IPS-20b (cell line): ENCODE data around the gene MFGE8.

Experiments used
- H3K27ac ChIP-seq: one replicate; pipeline ENCODE4 v1.5.1; 2013; ENCODE audit warnings: low read length
- H3K27me3 ChIP-seq: 2 replicates; pipeline ENCODE4 v1.6.1; 2013; ENCODE audit warnings: mild to moderate bottlenecking, low read length, inconsistent platforms; ENCODE audit not compliant: insufficient read depth
- H3K36me3 ChIP-seq: 2 replicates; pipeline ENCODE4 v1.6.1; 2013; ENCODE audit warnings: low read depth, mild to moderate bottlenecking, inconsistent platforms, low read length, moderate library complexity; ENCODE audit not compliant: insufficient read depth
- H3K4me1 ChIP-seq: 2 replicates; pipeline ENCODE4 v1.6.1; 2013; ENCODE audit warnings: mild to moderate bottlenecking, control low read depth, inconsistent platforms, low read length, moderate library complexity; ENCODE audit not compliant: insufficient read depth
- H3K4me3 ChIP-seq: 2 replicates; pipeline ENCODE4 v1.5.1; 2013; ENCODE audit warnings: mild to moderate bottlenecking, low read length, inconsistent platforms
- H3K9ac ChIP-seq: 2 replicates; pipeline ENCODE4 v1.6.1; 2013; ENCODE audit warnings: low read depth, mild to moderate bottlenecking, inconsistent platforms, low read length, moderate library complexity
- H3K9me3 ChIP-seq: 2 replicates; pipeline ENCODE4 v1.6.1; 2013; ENCODE audit warnings: mild to moderate bottlenecking, low read depth, low read length, inconsistent platforms; ENCODE audit not compliant: insufficient read depth

MFGE8 gene

DNA sequence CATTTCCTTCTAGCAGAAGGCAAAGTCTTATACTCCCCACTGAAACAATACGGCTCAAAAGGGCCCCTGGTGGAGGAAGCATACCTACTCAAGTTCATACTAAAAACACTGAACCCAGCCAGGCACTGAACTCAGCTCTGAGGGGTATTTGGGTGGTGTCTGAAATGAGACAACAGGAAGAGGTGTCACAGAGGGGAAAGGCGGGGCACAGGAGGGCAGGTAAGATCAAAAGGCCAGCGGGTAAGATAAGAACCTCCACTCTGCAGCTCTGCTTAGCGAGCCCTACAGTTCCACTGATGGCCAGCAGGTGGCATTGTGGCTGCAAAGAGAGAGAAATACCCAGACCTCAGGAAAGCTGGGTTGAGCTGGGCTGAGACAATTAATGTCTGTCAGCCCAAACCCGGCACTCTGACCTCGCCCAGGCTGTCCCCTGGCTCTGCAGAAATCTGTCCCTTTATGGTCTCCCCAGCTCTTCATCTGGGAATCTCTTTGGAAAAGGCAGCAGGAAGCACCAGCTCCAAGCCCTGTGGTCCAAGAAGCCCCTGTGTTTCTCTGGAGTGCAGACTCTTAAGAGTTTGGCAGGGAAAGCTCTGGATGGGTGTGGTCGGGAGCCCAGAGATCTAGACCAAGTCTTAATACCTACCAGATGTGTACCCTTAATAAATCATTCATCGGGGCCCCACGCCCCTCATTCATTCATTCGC lies 8.4 kb downstream of the MFGE8 start:
- Histone ChIP-seq H3K36me3 (peaks cover 100% of the 10 kb centered on the region), H3K27ac (no peak overlapping the region), H3K4me3 (no peak overlapping the region), H3K9me3 (no peaks in the 10 kb centered on the region), H3K27me3 (no peaks in the 10 kb centered on the region), H3K4me1 (peaks cover 4% of the 10 kb centered on the region; the same call in 1 of the 2 replicates), H3K9ac (no peak overlapping the region)

DNA sequence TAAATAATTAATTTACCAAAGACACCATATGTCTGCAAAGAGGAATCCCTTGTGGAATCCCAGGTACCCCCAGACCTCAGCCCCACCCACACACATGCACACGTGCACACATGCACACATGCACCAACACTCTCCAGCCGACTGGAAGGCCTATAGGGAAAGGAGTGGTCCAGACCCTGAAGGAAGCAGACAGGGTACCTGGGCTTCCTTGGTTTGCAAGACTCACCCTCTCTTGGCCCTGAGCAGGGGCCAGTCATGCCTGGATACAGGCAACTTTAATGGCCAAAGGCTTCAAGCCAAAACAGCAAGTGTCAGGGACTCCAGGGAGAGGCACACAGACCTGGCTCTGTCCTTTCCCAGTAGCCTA lies 8.9 kb downstream of the MFGE8 start:
- Histone ChIP-seq H3K9ac (no peak overlapping the region), H3K4me3 (no peak overlapping the region), H3K27me3 (no peaks in the 10 kb centered on the region), H3K4me1 (peaks cover under 1% of the 10 kb centered on the region; the same call in 1 of the 2 replicates), H3K36me3 (peaks cover 100% of the 10 kb centered on the region), H3K9me3 (no peaks in the 10 kb centered on the region), H3K27ac (no peak overlapping the region)

GRCh38 chr15:88902846-88903245 lies 10.3 kb downstream of the MFGE8 start:
- no peak overlapping the region for H3K27ac ChIP-seq

DNA sequence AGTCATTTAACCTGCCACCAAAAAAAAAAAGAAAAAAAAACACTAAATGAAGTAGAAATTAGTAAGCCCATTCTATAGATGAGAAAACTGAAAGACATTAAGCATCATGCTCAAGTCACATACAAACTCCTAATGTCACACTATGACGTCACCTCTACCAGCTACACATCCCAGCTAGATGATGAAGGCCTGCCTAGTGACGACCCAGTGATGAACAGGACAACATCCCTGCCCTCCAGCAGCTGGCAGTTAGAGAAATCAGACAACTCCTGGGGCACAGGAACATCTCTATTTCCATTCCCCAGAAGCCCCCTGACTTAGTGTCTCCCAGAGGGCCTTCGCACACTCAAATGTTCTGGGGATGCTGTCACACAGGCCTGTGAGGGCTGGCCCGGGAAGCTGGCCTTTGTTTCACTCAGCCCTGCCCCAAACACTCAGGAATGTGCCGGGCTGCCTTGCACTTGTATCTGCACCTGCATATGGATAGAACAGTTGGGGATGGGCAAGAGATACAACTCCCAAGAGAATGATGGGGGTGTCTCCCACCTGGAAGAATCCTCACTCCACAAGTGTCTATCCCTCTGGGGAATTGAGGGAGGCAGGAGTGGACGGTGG lies 10.9 kb downstream of the MFGE8 start:
- Histone ChIP-seq H3K36me3 (peaks cover 91% of the 10 kb centered on the region), H3K4me1 (peaks cover 3% of the 10 kb centered on the region; the same call in 1 of the 2 replicates), H3K4me3 (no peak overlapping the region), H3K9ac (no peak overlapping the region), H3K27ac (no peak overlapping the region), H3K27me3 (no peaks in the 10 kb centered on the region), H3K9me3 (no peaks in the 10 kb centered on the region)

More at GRCh38 chr15:88902846-88903245, 10.3 kb downstream of the MFGE8 start:
- Histone ChIP-seq H3K4me1 (no peaks in the 10 kb centered on the region; the same call in 1 of the 2 replicates), H3K9ac (no peak overlapping the region), H3K4me3 (no peak overlapping the region), H3K36me3 (peaks cover 96% of the 10 kb centered on the region), H3K9me3 (no peaks in the 10 kb centered on the region), H3K27me3 (no peaks in the 10 kb centered on the region)

DNA sequence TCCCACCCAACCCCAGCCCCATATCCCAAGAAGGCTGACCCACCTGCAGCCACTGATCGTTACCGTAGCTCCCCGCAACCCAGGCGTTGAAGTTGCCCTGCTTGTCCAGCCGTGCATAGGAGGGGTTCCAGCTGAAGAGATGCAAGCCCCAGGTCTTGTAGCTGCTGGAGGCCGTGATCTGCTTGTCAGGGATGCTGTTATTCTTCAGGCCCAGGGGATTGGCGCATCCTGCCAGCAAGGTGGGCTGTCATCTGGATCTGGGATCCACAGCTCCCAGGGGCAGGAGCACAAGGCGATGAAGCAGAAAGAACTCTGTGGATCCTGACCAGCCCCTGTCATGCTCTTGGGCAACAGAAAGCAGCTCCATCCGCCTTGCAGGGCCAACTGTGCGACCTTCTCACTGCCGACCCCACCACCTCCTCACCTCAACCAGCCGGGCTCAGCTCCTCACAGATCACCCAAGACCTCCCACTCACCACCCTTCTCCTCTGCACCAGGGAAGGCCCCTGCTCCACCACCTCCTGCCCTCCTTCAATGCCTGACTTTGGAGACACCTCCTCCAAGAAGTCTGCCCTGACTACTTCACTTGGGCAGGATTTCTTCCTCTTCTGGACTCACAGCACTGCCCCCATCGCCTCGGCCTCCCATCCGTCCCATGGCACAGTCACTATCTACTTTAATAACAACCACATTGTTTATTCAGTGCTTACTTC lies 11.5 kb downstream of the MFGE8 start:
- H3K9me3 ChIP-seq: no peaks in the 10 kb centered on the region
- H3K27me3 ChIP-seq: no peaks in the 10 kb centered on the region
- peaks cover 9% of the 10 kb centered on the region; the same call in 1 of the 2 replicates for H3K4me1 ChIP-seq
- H3K4me3 ChIP-seq: no peak overlapping the region
- no peak overlapping the region for H3K27ac ChIP-seq
- H3K36me3 ChIP-seq: peaks cover 84% of the 10 kb centered on the region
- no peak overlapping the region for H3K9ac ChIP-seq

- Histone ChIP-seq H3K27me3 (no peaks in the 10 kb centered on the region), H3K9ac (no peak overlapping the region), H3K4me1 (peaks cover 14% of the 10 kb centered on the region; the same call in 1 of the 2 replicates), H3K27ac (no peak overlapping the region), H3K36me3 (peaks cover 78% of the 10 kb centered on the region), H3K9me3 (no peaks in the 10 kb centered on the region), H3K4me3 (no peak overlapping the region)
Observed at GRCh38 chr15:88900982-88901418, 12.2 kb downstream of the MFGE8 start.

- H3K4me1 ChIP-seq: peaks cover 14% of the 10 kb centered on the region; the same call in 1 of the 2 replicates
- H3K27ac ChIP-seq: no peak overlapping the region
- no peaks in the 10 kb centered on the region for H3K9me3 ChIP-seq
- H3K9ac ChIP-seq: no peak overlapping the region
- H3K36me3 ChIP-seq: peaks cover 72% of the 10 kb centered on the region
- H3K27me3 ChIP-seq: peaks cover 4% of the 10 kb centered on the region
- H3K4me3 ChIP-seq: no peak overlapping the region
Observed at GRCh38 chr15:88900309-88900981, 12.7 kb downstream of the MFGE8 start.

DNA sequence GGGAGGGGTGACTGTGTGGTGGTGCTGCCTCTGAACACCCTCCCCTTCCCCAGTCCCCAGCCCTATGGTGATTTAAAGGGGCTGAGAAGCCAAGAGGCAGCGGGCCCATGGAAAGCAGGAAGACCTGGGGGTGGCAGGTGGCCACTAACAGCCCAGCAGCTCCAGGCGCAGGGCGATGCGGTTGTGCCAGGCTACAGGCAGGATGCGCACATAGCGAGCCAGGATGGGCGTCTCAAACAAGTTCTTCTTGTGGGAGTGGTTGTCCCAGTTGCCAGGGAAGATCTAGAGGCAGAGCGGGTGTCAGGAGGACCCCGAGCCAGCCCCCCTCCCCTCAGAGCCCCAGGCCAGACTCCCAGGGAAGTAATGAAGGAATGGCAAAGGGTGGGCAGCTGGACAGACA lies 13.9 kb downstream of the MFGE8 start:
- peaks cover 60% of the 10 kb centered on the region for H3K36me3 ChIP-seq
- H3K27me3 ChIP-seq: peaks cover 15% of the 10 kb centered on the region
- H3K4me3 ChIP-seq: no peak overlapping the region
- H3K27ac ChIP-seq: no peak overlapping the region
- no peak overlapping the region for H3K9ac ChIP-seq
- H3K4me1 ChIP-seq: peaks cover 14% of the 10 kb centered on the region; the same call in 1 of the 2 replicates
- no peaks in the 10 kb centered on the region for H3K9me3 ChIP-seq

GRCh38 chr15:88898736-88899135 lies 14.4 kb downstream of the MFGE8 start:
- Histone ChIP-seq H3K4me3 (no peak overlapping the region), H3K27ac (no peak overlapping the region), H3K36me3 (peaks cover 55% of the 10 kb centered on the region), H3K9me3 (no peaks in the 10 kb centered on the region), H3K4me1 (peaks cover 16% of the 10 kb centered on the region; the same call in 1 of the 2 replicates), H3K9ac (no peak overlapping the region), H3K27me3 (peaks cover 18% of the 10 kb centered on the region)

DNA sequence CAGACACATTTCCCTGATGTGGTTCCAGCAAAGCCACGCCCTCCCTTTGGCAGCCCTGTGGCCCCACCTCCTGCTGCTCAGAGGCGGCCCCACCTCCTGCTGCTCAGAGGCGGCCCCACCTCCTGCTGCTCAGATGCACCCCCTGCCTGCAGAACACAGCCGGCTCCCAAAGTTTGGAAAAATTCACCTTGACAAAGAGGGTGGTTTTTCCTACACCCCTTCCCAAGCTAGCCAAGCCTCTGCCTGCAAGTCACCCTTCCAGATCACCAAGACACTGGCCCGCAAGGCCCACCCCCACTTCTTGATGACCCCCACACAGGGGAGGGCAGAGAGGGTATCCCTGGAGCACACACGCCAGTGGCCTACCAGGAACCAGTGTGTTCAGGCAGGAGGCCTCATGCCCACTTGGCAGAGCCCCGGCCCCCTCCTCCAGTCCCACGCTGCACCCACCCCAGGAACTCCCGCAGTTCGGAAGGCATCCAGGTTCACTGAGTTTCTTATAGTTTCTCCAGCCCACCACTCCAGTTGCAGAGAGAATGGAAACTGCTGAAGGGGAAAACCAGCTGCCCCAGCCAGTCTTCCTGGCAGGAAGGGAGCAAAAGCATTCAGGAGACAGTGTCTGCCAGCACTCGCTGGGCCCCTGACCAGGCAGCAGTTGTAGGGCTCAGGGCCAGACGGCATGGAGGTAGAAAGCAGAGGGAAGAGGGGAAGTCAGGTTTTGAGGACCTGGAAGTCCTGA lies 15.6 kb downstream of the MFGE8 start:
- H3K4me1 ChIP-seq: peaks cover 16% of the 10 kb centered on the region; the same call in 1 of the 2 replicates
- no peak overlapping the region for H3K4me3 ChIP-seq
- no peak overlapping the region for H3K9ac ChIP-seq
- H3K9me3 ChIP-seq: no peaks in the 10 kb centered on the region
- H3K27me3 ChIP-seq: peaks cover 18% of the 10 kb centered on the region
- H3K36me3 ChIP-seq: peaks cover 44% of the 10 kb centered on the region
- H3K27ac ChIP-seq: no peak overlapping the region

DNA sequence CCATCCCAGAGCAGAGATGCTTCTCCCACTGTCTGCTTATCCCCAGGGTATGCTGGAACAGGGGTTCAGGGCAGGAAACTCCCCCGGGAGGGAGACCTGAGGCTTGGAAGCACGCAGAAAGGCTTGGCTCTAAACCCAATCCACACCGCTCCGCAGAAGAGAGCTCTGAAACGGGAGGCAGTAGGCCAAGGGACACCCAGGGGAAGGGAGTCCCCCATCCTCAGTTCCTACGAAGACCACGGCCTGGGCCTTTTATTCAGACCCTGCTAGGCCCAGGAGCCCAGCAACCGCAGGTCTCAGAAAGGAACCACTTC lies 16.1 kb downstream of the MFGE8 start:
- H3K36me3 ChIP-seq: peaks cover 39% of the 10 kb centered on the region
- H3K9ac ChIP-seq: no peak overlapping the region
- H3K27ac ChIP-seq: no peak overlapping the region

More for the DNA sequence above, 16.1 kb downstream of the MFGE8 start:
- Histone ChIP-seq H3K4me3 (no peak overlapping the region), H3K27me3 (peaks cover 18% of the 10 kb centered on the region), H3K9me3 (no peaks in the 10 kb centered on the region), H3K4me1 (peaks cover 16% of the 10 kb centered on the region; the same call in 1 of the 2 replicates)
